ENCODE data around the gene CWC27.
"Not testable (repeated sequence)": the region's sequence is repeated elsewhere in the genome, so short reads cannot be mapped to it uniquely, and the experiment has no call there.

The CWC27 gene

GRCh38 chr5:64789457-64789856 is 20.7 kb downstream of the CWC27 start:
- no peak for DNase-seq

- no peak for DNase-seq
Measured at GRCh38 chr5:64790210-64790609, 21.5 kb downstream of the CWC27 start.

GRCh38 chr5:64792469-64792868 is 23.7 kb downstream of the CWC27 start:
- DNase-seq: no peak

- DNase-seq: no peak
Measured at GRCh38 chr5:64794053-64794770, 25.5 kb downstream of the CWC27 start.

- no peak for DNase-seq
Measured at GRCh38 chr5:64796301-64796700, 27.6 kb downstream of the CWC27 start.

- DNase-seq: no peak
Measured at GRCh38 chr5:64800926-64801325, 32.2 kb downstream of the CWC27 start.

GRCh38 chr5:64806537-64806936 is 37.8 kb downstream of the CWC27 start:
- no peak for DNase-seq

- DNase-seq: no peak
Measured at GRCh38 chr5:64807520-64807919, 38.8 kb downstream of the CWC27 start.

- no peak for DNase-seq
Measured at GRCh38 chr5:64811050-64811640, 42.4 kb downstream of the CWC27 start.

- no peak for DNase-seq
Measured at GRCh38 chr5:64814073-64814472, 45.3 kb downstream of the CWC27 start.

GRCh38 chr5:64818245-64818644 is 49.5 kb downstream of the CWC27 start:
- DNase-seq: no peak

GRCh38 chr5:64819345-64819744 is 50.6 kb downstream of the CWC27 start:
- not testable (repeated sequence) for DNase-seq

- DNase-seq: no peak
Measured at GRCh38 chr5:64822320-64822719, 53.6 kb downstream of the CWC27 start.

GRCh38 chr5:64826541-64826940 is 57.8 kb downstream of the CWC27 start:
- no peak for DNase-seq

GRCh38 chr5:64827703-64828102 is 59.0 kb downstream of the CWC27 start:
- DNase-seq: no peak

- DNase-seq: not testable (repeated sequence)
Measured at GRCh38 chr5:64830650-64831049, 61.9 kb downstream of the CWC27 start.

- DNase-seq: no peak
Measured at GRCh38 chr5:64831996-64832395, 63.3 kb downstream of the CWC27 start.

- DNase-seq: no peak
Measured at GRCh38 chr5:64834037-64834436, 65.3 kb downstream of the CWC27 start.

- no peak for DNase-seq
Measured at GRCh38 chr5:64834611-64835010, 65.9 kb downstream of the CWC27 start.

GRCh38 chr5:64835266-64835665 is 66.5 kb downstream of the CWC27 start:
- no peak for DNase-seq

GRCh38 chr5:64836190-64836755 is 67.5 kb downstream of the CWC27 start:
- DNase-seq: no peak

- no peak for DNase-seq
Measured at GRCh38 chr5:64836786-64837185, 68.1 kb downstream of the CWC27 start.

- DNase-seq: no peak
Measured at GRCh38 chr5:64838376-64838775, 69.6 kb downstream of the CWC27 start.

- no peak for DNase-seq
Measured at GRCh38 chr5:64838803-64839202, 70.1 kb downstream of the CWC27 start.

- DNase-seq: no peak
Measured at GRCh38 chr5:64839936-64840335, 71.2 kb downstream of the CWC27 start.
